Measurements from ENCODE around the gene EHMT1.
"Not testable (repeated sequence)": the region's sequence is repeated elsewhere in the genome, so short reads cannot be mapped to it uniquely, and the experiment has no call there.

EHMT1 gene

GRCh38 chr9:137696136-137696925 is 77.5 kb downstream of the EHMT1 start:
- DNase-seq = no peak

GRCh38 chr9:137697193-137697592 is 78.4 kb downstream of the EHMT1 start:
- no peak for DNase-seq

DNA sequence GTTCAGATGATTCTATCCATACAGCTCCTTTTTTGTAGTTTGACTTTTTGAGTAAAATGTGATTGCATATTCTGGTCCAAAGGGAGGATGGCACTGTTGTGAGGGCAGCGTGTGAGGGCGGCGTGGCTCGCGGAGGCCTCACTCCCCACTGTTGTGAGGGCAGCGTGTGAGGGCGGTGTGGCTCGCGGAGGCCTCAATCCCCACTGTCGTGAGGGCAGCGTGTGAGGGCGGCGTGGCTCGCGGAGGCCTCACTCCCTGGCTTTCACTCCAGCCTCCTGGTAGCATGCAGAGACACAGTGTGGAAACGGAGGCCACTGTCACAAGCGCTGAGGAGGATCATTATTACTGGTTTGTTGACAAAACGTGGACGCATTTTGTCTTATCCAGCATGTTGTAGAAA is 79.0 kb downstream of the EHMT1 start:
- no peak for DNase-seq

DNA sequence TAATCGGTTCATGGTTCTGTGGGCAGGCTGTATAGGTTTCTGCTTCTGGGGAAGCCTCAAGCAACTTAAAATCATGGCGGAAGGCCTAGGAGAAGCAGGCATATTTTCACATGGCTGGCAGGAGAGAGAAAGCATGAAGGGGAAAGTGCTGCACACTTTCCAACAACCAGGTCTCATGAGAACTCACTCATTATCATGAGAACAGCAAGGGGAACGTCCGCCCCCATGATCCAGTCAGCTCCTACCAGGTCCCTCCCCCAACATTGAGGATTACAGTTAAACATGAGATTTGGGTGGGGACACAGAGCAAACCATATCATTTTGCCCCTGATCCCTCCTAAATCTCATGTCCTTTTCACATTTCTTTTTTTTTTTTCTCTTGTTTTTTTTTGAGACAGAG is 82.1 kb downstream of the EHMT1 start:
- no peak for DNase-seq

GRCh38 chr9:137702615-137703379 is 84.0 kb downstream of the EHMT1 start:
- no peak for DNase-seq

DNA sequence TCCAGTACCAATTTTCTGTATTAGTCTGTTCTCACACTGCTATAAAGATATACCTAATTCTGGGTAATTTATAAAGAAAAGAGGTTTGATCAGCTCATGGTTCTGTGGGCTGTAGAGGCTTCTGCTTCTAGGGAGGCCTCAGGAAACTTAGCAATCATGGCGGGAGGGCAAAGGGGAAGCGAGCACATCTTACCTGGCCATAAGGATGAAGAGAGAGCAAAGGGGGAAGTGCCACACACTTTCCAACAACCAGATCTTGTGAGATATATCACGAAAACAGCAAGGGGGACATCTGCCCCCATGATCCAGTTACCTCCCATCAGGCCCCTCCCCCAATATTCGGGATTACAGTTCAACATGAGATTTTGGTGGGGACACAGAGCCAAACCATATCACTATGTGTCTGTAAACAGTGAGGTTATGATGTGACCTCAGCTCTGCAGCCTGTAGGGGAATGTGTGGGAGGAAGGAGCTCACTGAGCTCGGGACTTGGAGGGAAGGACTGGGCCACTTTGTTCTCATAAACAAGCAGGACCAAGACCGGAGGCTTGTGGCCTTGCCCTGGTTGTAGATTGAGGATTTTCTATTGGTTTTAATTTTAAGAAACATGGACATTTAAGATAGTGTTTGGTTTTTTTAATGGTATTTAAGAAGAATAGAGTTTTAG is 85.2 kb downstream of the EHMT1 start:
- DNase-seq = no peak

- DNase-seq = no peak
These were observed 86.6 kb downstream of the EHMT1 start for GRCh38 chr9:137705443-137705863.

- no peak for DNase-seq
These were observed 87.1 kb downstream of the EHMT1 start for GRCh38 chr9:137705906-137706305.

DNA sequence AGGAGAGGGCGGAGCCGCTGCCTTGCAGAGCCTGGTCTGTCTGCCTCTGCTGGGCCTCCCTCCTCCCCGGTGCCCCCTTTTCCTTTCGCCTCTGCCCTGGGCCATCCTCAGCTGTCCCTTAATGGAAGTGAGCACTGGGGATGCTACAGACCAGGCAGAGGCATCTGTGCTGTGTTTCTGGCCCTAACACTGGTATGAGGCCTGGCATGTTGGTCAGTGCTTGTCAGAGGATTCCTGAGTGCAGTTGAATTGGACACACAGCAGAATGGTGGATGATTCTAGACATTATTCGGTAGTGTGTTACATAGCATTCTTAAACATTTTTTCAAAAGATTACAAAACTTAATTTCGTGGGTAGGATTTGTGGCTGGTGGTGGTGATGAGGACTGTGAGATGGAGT is 88.6 kb downstream of the EHMT1 start:
- DNase-seq = no peak

GRCh38 chr9:137708590-137709284 is 89.9 kb downstream of the EHMT1 start:
- no peak for DNase-seq

DNA sequence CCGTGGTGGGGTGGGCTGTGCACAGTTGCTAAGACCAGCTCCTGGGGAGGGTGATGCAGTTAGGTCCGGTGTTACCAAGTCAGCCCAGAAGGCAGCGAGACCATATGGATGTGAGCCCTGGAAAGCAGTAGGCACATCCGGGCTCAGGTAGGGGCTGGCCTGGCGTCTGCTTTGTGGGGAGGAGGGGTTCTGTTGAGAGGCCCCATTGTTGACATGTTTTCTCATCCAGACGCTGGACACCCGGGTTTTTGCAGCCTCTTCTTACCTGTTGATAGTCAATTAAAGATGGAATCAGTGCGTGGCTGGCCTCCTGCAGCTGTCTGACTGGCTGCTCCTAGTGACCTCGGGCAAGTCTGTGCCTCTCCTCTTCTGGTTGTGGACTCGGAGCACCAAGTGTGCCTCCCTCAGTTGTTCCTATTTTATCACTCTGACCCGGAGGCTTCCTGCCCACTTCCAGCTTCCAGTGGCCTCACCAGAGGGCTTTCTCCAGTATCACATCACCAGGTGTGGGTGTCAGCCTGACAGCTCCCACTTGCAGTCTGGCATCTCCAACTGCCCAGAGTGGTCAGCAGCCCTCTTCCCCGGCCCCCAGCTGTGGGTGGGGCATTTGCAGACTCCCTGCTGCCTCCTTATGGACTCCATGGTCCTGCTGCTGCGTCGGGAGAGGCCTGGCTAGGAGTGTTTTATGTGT is 90.8 kb downstream of the EHMT1 start:
- DNase-seq = no peak

DNA sequence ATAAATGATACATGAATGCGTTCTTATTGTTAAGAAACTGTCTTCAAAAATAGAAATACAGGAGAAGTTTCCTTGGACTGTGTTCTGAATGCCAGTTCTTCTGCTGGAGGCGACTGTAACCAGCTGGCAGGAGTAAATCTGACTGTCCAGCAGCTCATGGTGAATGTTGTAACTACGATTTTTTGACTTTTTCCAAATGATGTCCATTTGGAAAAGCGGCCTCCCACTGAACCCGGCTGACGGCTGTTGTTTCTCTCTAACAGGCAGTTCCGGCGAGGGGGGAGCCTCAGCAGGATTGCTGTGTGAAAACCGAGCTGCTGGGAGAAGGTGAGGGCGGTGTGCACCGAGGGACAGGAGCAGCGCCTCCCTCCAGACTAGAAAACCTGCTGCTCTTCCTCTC is 91.9 kb downstream of the EHMT1 start:
- DNase-seq = no peak

- DNase-seq = no peak
These were observed 92.9 kb downstream of the EHMT1 start for GRCh38 chr9:137711678-137712105.

DNA sequence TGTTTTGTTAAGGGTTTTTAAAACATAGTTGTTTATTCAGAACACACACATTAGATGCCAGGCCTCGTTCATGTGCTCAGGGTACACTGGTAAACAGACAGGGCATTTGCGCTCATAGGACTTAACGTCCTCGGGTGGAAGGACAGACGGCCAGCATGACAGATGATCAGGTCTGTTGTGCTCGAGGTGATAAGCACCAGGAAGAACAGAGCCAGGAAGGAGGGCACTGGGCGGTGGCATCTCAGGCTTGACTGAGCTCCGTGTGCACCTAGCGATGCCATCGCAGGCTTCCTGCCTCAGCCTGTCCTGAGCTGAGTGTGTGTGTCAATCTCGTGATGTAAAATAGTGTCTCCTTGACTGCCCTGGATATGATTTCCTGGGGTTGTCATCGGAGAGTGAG is 96.5 kb downstream of the EHMT1 start:
- no peak for DNase-seq

DNA sequence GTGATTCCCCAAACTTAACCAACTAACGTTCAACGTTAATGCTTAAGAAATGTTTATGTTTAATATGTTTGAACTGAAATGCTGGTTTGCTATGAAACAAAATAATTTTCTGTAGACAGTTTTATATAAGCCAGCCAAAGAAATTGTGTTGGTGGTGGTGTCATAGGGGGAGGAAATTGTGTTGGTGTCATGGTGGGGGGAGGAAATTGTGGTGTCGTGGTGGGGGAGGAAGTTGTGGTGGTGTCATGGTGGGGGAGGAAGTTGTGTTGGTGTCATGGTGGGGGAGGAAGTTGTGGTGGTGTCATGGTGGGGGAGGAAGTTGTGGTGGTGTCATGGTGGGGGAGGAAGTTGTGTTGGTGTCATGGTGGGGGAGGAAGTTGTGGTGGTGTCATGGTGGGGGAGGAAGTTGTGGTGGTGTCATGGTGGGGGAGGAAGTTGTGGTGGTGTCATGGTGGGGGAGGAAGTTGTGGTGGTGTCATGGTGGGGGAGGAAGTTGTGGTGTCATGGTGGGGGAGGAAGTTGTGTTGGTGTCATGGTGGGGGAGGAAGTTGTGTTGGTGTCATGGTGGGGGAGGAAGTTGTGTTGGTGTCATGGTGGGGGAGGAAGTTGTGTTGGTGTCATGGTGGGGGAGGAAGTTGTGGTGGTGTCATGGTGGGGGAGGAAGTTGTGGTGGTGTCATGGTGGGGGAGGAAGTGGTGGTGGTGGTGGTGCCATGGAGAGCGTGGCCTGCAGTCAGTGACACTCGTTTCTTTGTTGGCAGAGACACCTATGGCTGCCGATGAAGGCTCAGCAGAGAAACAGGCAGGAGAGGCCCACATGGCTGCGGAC is 97.3 kb downstream of the EHMT1 start:
- DNase-seq = not testable (repeated sequence)

DNA sequence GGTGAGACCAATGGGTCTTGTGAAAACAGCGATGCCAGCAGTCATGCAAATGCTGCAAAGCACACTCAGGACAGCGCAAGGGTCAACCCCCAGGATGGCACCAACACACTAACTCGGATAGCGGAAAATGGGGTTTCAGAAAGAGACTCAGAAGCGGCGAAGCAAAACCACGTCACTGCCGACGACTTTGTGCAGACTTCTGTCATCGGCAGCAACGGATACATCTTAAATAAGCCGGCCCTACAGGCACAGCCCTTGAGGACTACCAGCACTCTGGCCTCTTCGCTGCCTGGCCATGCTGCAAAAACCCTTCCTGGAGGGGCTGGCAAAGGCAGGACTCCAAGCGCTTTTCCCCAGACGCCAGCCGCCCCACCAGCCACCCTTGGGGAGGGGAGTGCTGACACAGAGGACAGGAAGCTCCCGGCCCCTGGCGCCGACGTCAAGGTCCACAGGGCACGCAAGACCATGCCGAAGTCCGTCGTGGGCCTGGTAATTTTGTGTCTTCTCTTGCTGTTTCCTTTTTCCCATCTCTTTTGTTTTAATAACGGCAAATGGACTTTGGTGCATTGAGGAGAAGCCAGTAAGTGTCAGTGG is 98.0 kb downstream of the EHMT1 start:
- no peak for DNase-seq

DNA sequence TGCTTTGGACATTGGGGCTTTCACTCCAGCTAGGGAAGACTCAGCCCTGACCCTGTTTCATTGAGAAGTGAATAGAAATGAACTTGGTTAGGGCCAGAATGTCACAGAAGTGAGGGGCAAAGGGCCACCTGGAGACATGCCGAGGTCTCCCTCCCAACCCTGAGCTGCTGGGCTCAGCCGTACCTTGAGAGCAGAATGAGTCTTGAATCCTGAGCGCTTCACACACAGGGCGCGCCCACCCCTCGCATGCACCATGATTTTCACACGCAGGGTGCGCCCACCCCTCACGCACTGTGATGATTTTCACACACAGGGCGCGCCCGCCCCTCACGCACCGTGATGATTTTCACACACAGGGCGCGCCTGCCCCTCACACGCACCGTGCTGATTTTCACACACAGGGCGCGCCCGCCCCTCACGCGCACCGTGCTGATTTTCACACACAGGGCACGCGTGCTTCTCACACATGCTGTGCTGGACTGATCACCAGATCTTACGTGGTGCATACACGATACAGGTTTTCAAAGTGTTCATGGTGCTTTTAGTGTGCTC is 99.0 kb downstream of the EHMT1 start:
- no peak for DNase-seq

GRCh38 chr9:137719194-137719593 is 100.4 kb downstream of the EHMT1 start:
- no peak for DNase-seq

GRCh38 chr9:137720571-137721110 is 101.8 kb downstream of the EHMT1 start:
- no peak for DNase-seq

- no peak for DNase-seq
These were observed 102.7 kb downstream of the EHMT1 start for GRCh38 chr9:137721479-137721878.

DNA sequence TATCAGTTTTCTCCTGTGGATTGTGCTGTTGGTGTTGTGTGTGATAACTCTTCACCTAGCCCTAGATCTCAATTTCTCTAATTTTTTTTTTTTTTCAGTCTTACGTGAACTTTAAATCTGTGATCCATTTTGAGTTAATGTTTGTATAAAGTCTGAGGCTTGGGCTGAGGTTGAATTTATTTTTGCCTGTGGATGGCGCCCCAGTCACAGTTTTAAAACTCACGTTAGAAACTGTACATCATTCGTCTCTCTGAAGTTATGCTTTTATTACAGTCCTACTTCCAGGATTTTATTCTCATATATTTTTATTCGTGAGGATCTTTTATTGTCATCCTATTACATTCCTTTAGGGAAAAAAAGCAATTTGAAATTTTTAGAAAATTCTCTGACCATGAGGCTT is 103.1 kb downstream of the EHMT1 start:
- no peak for DNase-seq
